ENCODE results near the gene ACOX1. TPM values are rescaled to one million over a fixed set of nuclear protein-coding genes. Genes with fewer than 3 reads are reported as not detected.
A peak's percentile ranks its signal among the peaks of the same experiment; 100 is the strongest.

The ACOX1 gene
- total and polyA plus RNA-seq, 2 donors from 2014 or later: 24.7 to 60.6 TPM

DNA sequence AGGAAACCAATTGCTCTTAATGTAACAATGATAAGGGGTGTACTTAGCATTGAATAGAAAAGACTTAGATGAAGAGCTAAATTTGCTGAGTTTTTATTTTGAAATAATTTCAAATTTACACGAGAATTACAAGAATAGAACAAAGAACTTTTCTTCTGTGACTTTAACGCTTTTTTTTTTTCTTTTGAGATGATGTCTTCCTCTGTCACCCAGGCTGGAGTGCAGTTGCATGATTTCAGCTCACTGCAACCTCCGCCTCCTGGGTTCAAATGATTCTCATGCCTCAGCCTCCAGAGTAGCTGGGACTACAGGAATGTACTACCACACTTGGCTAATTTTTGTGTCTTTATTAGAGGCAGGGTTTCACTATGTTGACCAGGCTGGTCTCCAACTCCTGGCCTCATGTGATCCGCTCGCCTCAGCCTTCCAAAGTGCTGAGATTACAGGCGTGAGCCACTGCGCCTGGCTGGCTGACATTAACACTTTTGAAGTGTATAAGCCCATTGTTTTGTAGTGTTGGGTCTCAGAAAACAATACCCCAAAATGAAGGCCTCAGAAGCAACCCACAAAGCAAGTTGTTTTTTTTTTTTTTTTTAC lies 2.2 kb upstream of the ACOX1 start:
- no peak overlapping the region for H3K9ac ChIP-seq (ENCODE audit: low read length in 3 of 3)
- FAIRE-seq (no peak), DNase-seq (no peak)
- TF ChIP-seq, protein P1, sequence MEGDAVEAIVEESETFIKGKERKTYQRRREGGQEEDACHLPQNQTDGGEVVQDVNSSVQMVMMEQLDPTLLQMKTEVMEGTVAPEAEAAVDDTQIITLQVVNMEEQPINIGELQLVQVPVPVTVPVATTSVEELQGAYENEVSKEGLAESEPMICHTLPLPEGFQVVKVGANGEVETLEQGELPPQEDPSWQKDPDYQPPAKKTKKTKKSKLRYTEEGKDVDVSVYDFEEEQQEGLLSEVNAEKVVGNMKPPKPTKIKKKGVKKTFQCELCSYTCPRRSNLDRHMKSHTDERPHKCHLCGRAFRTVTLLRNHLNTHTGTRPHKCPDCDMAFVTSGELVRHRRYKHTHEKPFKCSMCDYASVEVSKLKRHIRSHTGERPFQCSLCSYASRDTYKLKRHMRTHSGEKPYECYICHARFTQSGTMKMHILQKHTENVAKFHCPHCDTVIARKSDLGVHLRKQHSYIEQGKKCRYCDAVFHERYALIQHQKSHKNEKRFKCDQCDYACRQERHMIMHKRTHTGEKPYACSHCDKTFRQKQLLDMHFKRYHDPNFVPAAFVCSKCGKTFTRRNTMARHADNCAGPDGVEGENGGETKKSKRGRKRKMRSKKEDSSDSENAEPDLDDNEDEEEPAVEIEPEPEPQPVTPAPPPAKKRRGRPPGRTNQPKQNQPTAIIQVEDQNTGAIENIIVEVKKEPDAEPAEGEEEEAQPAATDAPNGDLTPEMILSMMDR (IDR thresholded peaks at IDR 0.05; ENCODE audit: borderline replicate concordance, extremely low read depth, insufficient read depth): no peak
- no peaks in the 10 kb centered on the region for H3K36me3 ChIP-seq (ENCODE audit: control insufficient read depth in 2 of 3, insufficient read depth in 3 of 3, low read length in 3 of 3)
- no peaks in the 10 kb centered on the region for H3K9me3 ChIP-seq (ENCODE audit: control insufficient read depth in 2 of 3, insufficient read depth in 1 of 3, low read length in 3 of 3)
- H3K27ac ChIP-seq (ENCODE audit: low read depth in 2 of 2, low read length in 2 of 2): no peak overlapping the region
- no peaks in the 10 kb centered on the region for H3K27me3 ChIP-seq (ENCODE audit: control insufficient read depth, insufficient read depth, low read length)
- peaks cover 6 to 14% (median 8%) of the 10 kb centered on the region in 3 donors for H3K4me1 ChIP-seq (ENCODE audit: control insufficient read depth in 2 of 3, insufficient read depth in 2 of 3, low read depth in 1 of 3, low read length in 3 of 3)
- intact Hi-C loops (cut with DNase I): no loop called here
- H3K4me3 ChIP-seq (ENCODE audit: low read length in 3 of 3): no peak overlapping the region

DNA sequence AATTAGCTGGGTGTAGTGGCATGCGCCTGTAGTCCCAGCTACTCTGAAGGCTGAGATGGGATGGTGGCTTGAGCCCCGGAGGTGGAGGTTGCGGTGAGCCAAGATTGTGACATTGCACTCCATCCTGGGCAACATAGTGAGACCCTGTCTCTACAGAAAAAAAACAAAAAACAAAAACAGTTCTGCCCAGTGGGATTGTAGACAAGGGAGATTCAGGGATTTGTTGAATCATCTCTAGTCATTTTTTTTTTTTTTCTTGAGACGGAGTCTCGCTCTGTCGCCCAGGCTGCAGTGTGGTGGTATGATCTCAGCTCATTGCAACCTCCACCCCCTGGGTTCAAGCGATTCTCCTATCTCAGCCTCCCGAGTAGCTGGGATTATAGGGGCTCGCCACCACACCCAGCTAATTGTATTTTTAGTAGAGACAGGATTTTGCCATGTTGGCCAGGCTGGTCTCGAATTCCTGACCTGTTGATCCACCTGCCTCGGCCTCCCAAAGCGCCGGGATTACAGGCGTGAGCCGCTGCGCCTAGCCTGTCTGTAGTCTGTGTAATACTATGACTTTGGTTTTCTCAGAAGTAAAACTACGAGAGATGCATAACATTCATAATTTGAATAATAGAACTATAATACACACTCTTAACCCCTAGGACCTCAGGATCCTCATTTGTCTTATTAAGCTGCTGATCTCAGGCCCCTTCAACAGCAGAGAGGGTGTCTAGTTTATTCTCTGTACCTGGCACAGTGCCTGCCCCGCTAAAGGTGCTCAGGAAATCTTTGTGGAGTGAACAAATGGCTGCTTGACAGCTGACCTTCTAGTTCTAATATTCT lies 1.4 kb upstream of the ACOX1 start:
- no peaks in the 10 kb centered on the region for H3K36me3 ChIP-seq (ENCODE audit: control insufficient read depth in 2 of 3, insufficient read depth in 3 of 3, low read length in 3 of 3)
- DNase-seq: peak in 1 of 5 donors; percentile 9
- H3K27me3 ChIP-seq (ENCODE audit: control insufficient read depth, insufficient read depth, low read length): no peaks in the 10 kb centered on the region
- intact Hi-C loops (cut with DNase I): no loop called here
- H3K4me3 ChIP-seq (ENCODE audit: low read length in 3 of 3): peak overlapping the region; percentile 78 to 90 (median 80)
- H3K27ac ChIP-seq (ENCODE audit: low read depth in 2 of 2, low read length in 2 of 2): peak overlapping the region; percentile 99 to 100
- TF ChIP-seq, protein P1 (IDR thresholded peaks at IDR 0.05; ENCODE audit: borderline replicate concordance, extremely low read depth, insufficient read depth): no peak
- peaks cover 6 to 17% (median 8%) of the 10 kb centered on the region in 3 donors for H3K4me1 ChIP-seq (ENCODE audit: control insufficient read depth in 2 of 3, insufficient read depth in 2 of 3, low read depth in 1 of 3, low read length in 3 of 3)
- H3K9me3 ChIP-seq (ENCODE audit: control insufficient read depth in 2 of 3, insufficient read depth in 1 of 3, low read length in 3 of 3): no peaks in the 10 kb centered on the region
- FAIRE-seq: no peak
- peak overlapping the region; percentile 85 to 95 (median 92) for H3K9ac ChIP-seq (ENCODE audit: low read length in 3 of 3)

- H3K36me3 ChIP-seq (ENCODE audit: control insufficient read depth in 2 of 3, insufficient read depth in 3 of 3, low read length in 3 of 3): no peaks in the 10 kb centered on the region
- peak overlapping the region; percentile 85 to 95 (median 92) for H3K9ac ChIP-seq (ENCODE audit: low read length in 3 of 3)
- no peak for DNase-seq
- no peaks in the 10 kb centered on the region for H3K9me3 ChIP-seq (ENCODE audit: control insufficient read depth in 2 of 3, insufficient read depth in 1 of 3, low read length in 3 of 3)
- H3K27ac ChIP-seq (ENCODE audit: low read depth in 2 of 2, low read length in 2 of 2): peak overlapping the region; percentile 99 to 100
- intact Hi-C loops (cut with DNase I): no loop called here
- peaks cover 6 to 20% (median 8%) of the 10 kb centered on the region in 3 donors for H3K4me1 ChIP-seq (ENCODE audit: control insufficient read depth in 2 of 3, insufficient read depth in 2 of 3, low read depth in 1 of 3, low read length in 3 of 3)
- TF ChIP-seq, protein P1 (IDR thresholded peaks at IDR 0.05; ENCODE audit: borderline replicate concordance, extremely low read depth, insufficient read depth): no peak
- FAIRE-seq: no peak
- peak overlapping the region; percentile 78 to 90 (median 80) for H3K4me3 ChIP-seq (ENCODE audit: low read length in 3 of 3)
- H3K27me3 ChIP-seq (ENCODE audit: control insufficient read depth, insufficient read depth, low read length): no peaks in the 10 kb centered on the region
These were observed 780 bp upstream of the ACOX1 start for GRCh38 chr17:75979705-75980187.
